HG03565 (cell line): ENCODE results near the gene PHKA2.
"Not testable (repeated sequence)": the region's sequence is repeated elsewhere in the genome, so short reads cannot be mapped to it uniquely, and the experiment has no call there.

Experiments
- ATAC-seq: cut with Tn5 transposase; IDR thresholded peaks from one replicate; pipeline ENCODE4 v1.9.1; 2021; ENCODE audit warnings: mild to moderate bottlenecking, moderate library complexity; ENCODE audit not compliant: unreplicated experiment

Gene PHKA2

GRCh38 chrX:18983666-18984380 is at the start of gene PHKA2:
TSS of gene PHKA2 (minus strand) at chrX:18984114. CDS start at chrX:18983932, 182 bp downstream.
- peak; percentile 24 for ATAC-seq

GRCh38 chrX:19030805-19031204 is 46.9 kb upstream of the PHKA2 start:
- ATAC-seq: no peak

- no peak for ATAC-seq
Observed at GRCh38 chrX:19028560-19028959, 44.6 kb upstream of the PHKA2 start.

- no peak for ATAC-seq
Observed at GRCh38 chrX:19024366-19024765, 40.5 kb upstream of the PHKA2 start.

- no peak for ATAC-seq
Observed at GRCh38 chrX:19019996-19020395, 36.1 kb upstream of the PHKA2 start.

GRCh38 chrX:19017271-19017670 is 33.4 kb upstream of the PHKA2 start:
- ATAC-seq: no peak

- not testable (repeated sequence) for ATAC-seq
Observed at GRCh38 chrX:19016614-19017013, 32.7 kb upstream of the PHKA2 start.

- ATAC-seq: no peak
Observed at GRCh38 chrX:19007868-19008267, 24.0 kb upstream of the PHKA2 start.

GRCh38 chrX:19007011-19007410 is 23.1 kb upstream of the PHKA2 start:
- no peak for ATAC-seq

- no peak for ATAC-seq
Observed at GRCh38 chrX:19005909-19006308, 22.0 kb upstream of the PHKA2 start.

- no peak for ATAC-seq
Observed at GRCh38 chrX:19003756-19004155, 19.8 kb upstream of the PHKA2 start.

- no peak for ATAC-seq
Observed at GRCh38 chrX:18998653-18999052, 14.7 kb upstream of the PHKA2 start.

- ATAC-seq: no peak
Observed at GRCh38 chrX:18997916-18998315, 14.0 kb upstream of the PHKA2 start.

- no peak for ATAC-seq
Observed at GRCh38 chrX:18996536-18996935, 12.6 kb upstream of the PHKA2 start.

GRCh38 chrX:18995221-18995620 is 11.3 kb upstream of the PHKA2 start:
- no peak for ATAC-seq

GRCh38 chrX:18994713-18995112 is 10.8 kb upstream of the PHKA2 start:
- no peak for ATAC-seq

GRCh38 chrX:18992829-18993228 is 8.9 kb upstream of the PHKA2 start:
- no peak for ATAC-seq

- ATAC-seq: peak; percentile 2
Observed at GRCh38 chrX:18985186-18985435, 1.2 kb upstream of the PHKA2 start.

- ATAC-seq: peak; percentile 70
Observed at GRCh38 chrX:18984381-18985185, 669 bp upstream of the PHKA2 start.

- no peak for ATAC-seq
Observed at GRCh38 chrX:18981124-18981807, 2.6 kb downstream of the PHKA2 start.

GRCh38 chrX:18980262-18980661 is 3.7 kb downstream of the PHKA2 start:
- ATAC-seq: not testable (repeated sequence)

- ATAC-seq: no peak
Observed at GRCh38 chrX:18974993-18975392, 8.9 kb downstream of the PHKA2 start.
